T47D (cell line): ENCODE measurements around the gene TAC4.

Experiments
- DNase-seq, 2 experiments: peaks; one replicate each; pipeline versions ENCODE4 v3.0.0 to v3.0.0-alpha.2; 2011 to 2012; ENCODE audit warnings: low read depth in 1 of 2, low spot score in 1 of 2
- JUND ChIP-seq: IDR thresholded peaks from 2 replicates; pipeline ENCODE4 v1.6.1; 2012; ENCODE audit warnings: low read depth
- in situ Hi-C: cut with HindIII; loops from 2 replicates; pipeline ENCODE4 v1.10.0; 2016; ENCODE audit warnings: low sequenced_read_pairs, low pct_unique_long_range_greater_than_20kb

TAC4 gene

DNA sequence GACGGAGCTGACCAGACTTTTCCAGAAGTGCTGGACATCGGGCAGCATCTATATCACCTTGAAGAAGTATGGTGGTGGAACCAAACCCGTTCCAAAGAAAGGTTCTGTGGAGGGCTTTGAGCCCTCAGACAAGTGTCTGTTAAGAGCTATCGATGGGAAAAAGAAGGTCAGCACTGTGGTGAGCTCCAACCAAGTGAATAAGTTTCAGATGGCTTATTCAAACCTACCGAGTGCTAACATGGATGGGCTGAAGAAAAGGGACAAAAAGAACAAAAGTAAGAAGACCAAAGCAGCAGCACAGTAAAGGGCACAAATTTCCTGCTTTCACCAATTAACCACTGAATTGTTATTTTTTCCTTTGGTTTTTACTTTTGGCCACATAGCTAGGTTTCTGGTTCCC is 52.5 kb downstream of the TAC4 start:
- DNase-seq = no peak
- TF ChIP-seq JUND = no peak
- in situ Hi-C loops = no loop called here

DNA sequence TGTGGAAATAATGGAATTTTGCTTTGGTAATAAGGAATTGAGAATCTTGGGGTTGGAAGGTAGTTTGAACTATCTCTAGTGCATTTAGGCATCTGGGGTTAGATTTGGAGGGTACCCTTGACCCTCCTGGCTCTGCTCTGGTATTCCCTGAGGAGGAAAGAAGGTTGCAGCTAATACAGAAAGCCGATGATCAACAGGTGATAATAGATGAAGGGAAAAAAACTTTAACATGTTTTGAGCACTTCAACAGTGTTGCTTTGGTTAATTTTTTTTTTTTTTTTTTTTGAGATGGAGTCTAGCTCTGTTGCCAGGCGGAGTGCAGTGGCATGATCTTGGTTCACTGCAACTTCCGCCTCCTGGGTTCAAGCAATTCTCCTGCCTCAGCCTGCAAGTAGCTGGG is 54.6 kb downstream of the TAC4 start:
- DNase-seq = no peak
- in situ Hi-C loops = no loop called here
- no peak for TF ChIP-seq JUND

DNA sequence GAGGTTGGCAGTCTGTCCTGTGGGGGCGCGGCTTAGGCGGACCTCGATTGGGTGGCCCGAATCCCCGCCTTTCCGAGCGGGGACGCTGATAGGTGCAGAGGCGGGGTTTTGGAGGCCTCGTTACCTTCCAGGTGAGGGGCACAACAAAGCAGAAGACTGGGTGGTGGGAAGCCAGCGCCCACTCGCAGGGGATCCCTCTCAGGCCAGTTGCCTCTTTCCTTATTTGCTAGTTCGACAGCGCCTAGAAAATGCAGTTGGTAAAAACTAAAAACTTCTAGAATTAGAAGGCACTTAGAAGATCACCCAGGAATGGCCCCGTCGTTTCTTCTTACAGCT is 58.7 kb downstream of the TAC4 start:
- in situ Hi-C loops = no loop called here
- no peak for TF ChIP-seq JUND
- no peak for DNase-seq

DNA sequence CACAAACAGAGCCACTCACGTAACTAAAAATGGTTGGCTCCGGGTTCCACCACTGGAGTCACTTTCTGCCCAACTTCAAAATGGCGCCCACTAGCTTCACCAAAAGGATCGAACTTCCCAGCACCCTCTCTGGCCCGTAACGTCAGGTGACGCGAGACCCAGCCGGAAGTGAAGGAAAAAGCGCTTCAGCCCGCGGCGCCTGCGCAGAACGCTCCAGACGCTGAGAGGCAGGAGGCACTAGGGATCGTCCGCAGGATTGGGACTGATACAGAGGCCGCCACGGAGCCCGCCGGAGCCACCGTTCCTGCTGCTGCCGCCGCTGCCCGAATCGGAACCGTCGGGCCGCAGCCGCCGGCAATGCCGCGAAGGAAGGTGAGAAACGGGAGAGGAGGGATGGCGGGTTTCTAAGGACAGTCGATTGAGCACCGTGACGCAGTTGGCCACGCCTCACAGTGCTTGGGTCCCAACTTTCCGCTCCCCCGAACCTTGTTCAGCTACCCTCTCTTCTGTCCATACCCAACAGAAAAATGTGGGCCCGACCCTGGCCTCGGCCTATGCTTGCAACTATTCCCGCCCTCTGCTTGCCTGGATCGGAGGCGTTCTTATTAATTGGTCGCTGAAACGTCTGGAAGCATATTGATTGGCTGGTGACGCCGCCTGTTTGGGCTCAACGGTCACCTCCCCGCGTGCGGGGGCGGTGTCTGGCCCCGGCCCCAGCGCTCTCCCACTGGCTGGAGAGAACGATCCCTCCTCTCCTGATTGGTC is 59.2 kb downstream of the TAC4 start, which contains the start of gene KAT7:
Gene KAT7 (plus strand): TSS at position 204 of the 765 bp plus-strand sequence. CDS start 154 bp downstream, at position 358.
- DNase-seq = peak; percentile 90 to 100
- in situ Hi-C loops = no loop called here
- TF ChIP-seq JUND = no peak
